HepG2 (cell line): ENCODE data around the gene ZMIZ1. TPM values are rescaled to one million over a fixed set of nuclear protein-coding genes. Genes with fewer than 3 reads are reported as not detected.

Experiments
- CBX1 ChIP-seq: IDR thresholded peaks from one replicate; pipeline ENCODE4 v1.6.1; 2016; ENCODE audit warnings: antibody characterized with exemption, low read depth
- FOXJ3 ChIP-seq: sonication (generic); formaldehyde crosslinking; IDR thresholded peaks from 2 replicates; pipeline ENCODE4 v1.4.0; 2020; ENCODE audit warnings: missing genetic modification reagents, mild to moderate bottlenecking, borderline replicate concordance
- FOXK1 ChIP-seq: sonication (generic); formaldehyde crosslinking; IDR thresholded peaks from 2 replicates; pipeline ENCODE4 v1.4.0; 2020; ENCODE audit warnings: low read depth, missing genetic modification reagents, borderline replicate concordance
- GPN1 ChIP-seq: sonication (generic); formaldehyde crosslinking; IDR thresholded peaks from 2 replicates; pipeline ENCODE4 v1.5.1; 2020; ENCODE audit warnings: missing genetic modification reagents, borderline replicate concordance
- HDAC2 ChIP-seq: sonication (generic); formaldehyde crosslinking; IDR thresholded peaks from 2 replicates; pipeline ENCODE4 v1.4.0; 2020; ENCODE audit warnings: missing genetic modification reagents
- KLF9 ChIP-seq: IDR thresholded peaks from 2 replicates; pipeline ENCODE4 v1.6.1; 2016; ENCODE audit warnings: low read depth
- RAD51 ChIP-seq: fragments of 450-650 bp; IDR thresholded peaks from 2 replicates; pipeline ENCODE4 v1.6.1; 2016; ENCODE audit warnings: borderline replicate concordance
- TEAD3 ChIP-seq: optimal IDR thresholded peaks from 2 replicates; pipeline ENCODE3; 2016; ENCODE audit warnings: borderline replicate concordance
- ZBTB7B ChIP-seq: sonication (generic); formaldehyde crosslinking; IDR thresholded peaks from 2 replicates; pipeline ENCODE4 v1.4.0; 2020; ENCODE audit warnings: missing genetic modification reagents
- ZNF292 ChIP-seq: sonication (generic); formaldehyde crosslinking; IDR thresholded peaks from 2 replicates; pipeline ENCODE4 v1.8.1; 2022; ENCODE audit warnings: mild to moderate bottlenecking, low read depth, missing genetic modification reagents, borderline replicate concordance
- ZNF572 ChIP-seq: sonication (generic); formaldehyde crosslinking; IDR thresholded peaks from 2 replicates; pipeline ENCODE4 v1.5.1; 2020; ENCODE audit warnings: mild to moderate bottlenecking, missing genetic modification reagents
- ZNF724P ChIP-seq: sonication (generic); formaldehyde crosslinking; IDR thresholded peaks from 2 replicates; pipeline ENCODE4 v1.8.0; 2022; ENCODE audit warnings: missing genetic modification reagents, borderline replicate concordance
- ZNF792 ChIP-seq: IDR thresholded peaks from 2 replicates; pipeline ENCODE4 v1.6.1; 2016
- ZNF850 ChIP-seq: sonication (generic); formaldehyde crosslinking; conservative IDR thresholded peaks from 2 replicates; pipeline ENCODE4 v1.9.0; 2021; ENCODE audit warnings: mild to moderate bottlenecking, missing genetic modification reagents
- ZSCAN31 ChIP-seq: sonication (generic); formaldehyde crosslinking; IDR thresholded peaks from 2 replicates; pipeline ENCODE4 v1.5.0; 2020; ENCODE audit warnings: low read depth, mild to moderate bottlenecking, missing genetic modification reagents
- polyA plus RNA-seq, 8 experiments: library from polyadenylated mRNA; depleted of rRNA in 3 of 8; stranded (reverse) in 7 of 8; unstranded in 1 of 8; fragments of >200 nt; fragmentation: Illumina TruSeq in 4 of 8; extraction: Trizol in 4 of 8; gene quantifications; 2 replicates each; pipeline versions ENCODE4 v1.2.1 to v1.2.3, GENCODE V29; 2011 to 2016; ENCODE audit warnings: low read depth in 4 of 8, missing spikeins in 1 of 8, mixed read lengths in 1 of 8; ENCODE audit not compliant: insufficient read depth in 1 of 8
- total RNA-seq, 5 experiments: library from RNA; depleted of rRNA; stranded (reverse); fragments of >200 nt; fragmentation: Illumina TruSeq; extraction: Trizol; gene quantifications; 2 replicates each; pipeline ENCODE4 v1.2.3, GENCODE V29; 2016; ENCODE audit warnings: low read depth in 1 of 5
- TF ChIP-seq, protein P1 (sequence below), 2 experiments: sonication (generic) in 1 of 2; formaldehyde crosslinking in 1 of 2; IDR thresholded peaks; 2 replicates each; pipeline versions ENCODE4 v1.5.1 to v1.6.1; 2011 to 2020; ENCODE audit warnings: borderline replicate concordance in 1 of 2, low read depth in 1 of 2, low read length in 1 of 2, mild to moderate bottlenecking in 1 of 2, missing genetic modification reagents in 1 of 2, moderate library complexity in 1 of 2
- TF ChIP-seq, protein P2 (sequence below): sonication (generic); formaldehyde crosslinking; IDR thresholded peaks from 2 replicates; pipeline ENCODE4 v1.5.1; 2020; ENCODE audit warnings: missing genetic modification reagents, mild to moderate bottlenecking, borderline replicate concordance
- TF ChIP-seq, protein P3 (sequence below): sonication (generic); formaldehyde crosslinking; conservative IDR thresholded peaks from 2 replicates; pipeline ENCODE4 v1.4.0; 2020; ENCODE audit warnings: missing genetic modification reagents
- TF ChIP-seq, protein P4 (sequence below): sonication (generic); formaldehyde crosslinking; IDR thresholded peaks from 2 replicates; pipeline ENCODE4 v1.4.0; 2020; ENCODE audit warnings: missing genetic modification reagents, borderline replicate concordance
- TF ChIP-seq, protein P5 (sequence below): sonication (generic); formaldehyde crosslinking; IDR thresholded peaks from 2 replicates; pipeline ENCODE4 v1.4.0; 2020; ENCODE audit warnings: mild to moderate bottlenecking, missing genetic modification reagents

Gene ZMIZ1
- total and polyA plus RNA-seq, 2 of the 13 experiments (the other 11 are each of a cell fraction or from before 2014, with no cell fraction given) = 5.3 to 10.2 TPM

DNA sequence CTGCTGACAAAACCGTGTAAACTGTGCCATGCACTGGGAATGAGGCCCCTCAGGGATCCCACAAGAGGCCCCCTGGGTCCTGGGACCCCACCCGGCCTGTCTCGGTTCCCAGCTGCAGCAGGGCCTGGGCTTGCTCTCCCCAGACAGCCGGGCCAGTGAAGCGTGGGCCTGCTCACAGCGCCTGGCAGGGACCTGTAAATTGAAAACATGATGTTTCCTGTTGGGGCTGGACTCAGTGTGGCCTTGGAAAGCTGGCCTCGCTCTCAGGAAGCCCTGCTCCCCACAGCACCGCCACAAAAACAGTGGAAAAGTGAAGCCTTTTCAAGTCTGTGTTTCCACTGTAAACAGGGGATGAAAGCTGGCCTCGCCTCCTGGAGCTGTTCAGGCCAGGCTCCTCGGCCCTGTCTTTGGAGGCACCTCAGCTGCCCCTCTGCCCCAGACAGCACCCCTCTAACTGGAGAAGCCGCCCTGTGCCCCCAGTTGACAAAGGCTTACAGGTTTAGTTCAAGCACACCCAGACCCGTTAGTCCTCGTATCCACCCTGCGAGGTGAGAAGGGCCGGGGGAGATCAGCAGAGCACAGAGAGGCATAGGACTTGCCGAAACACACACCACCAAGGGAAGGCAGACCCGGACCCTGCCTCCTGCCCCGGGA is 108.3 kb downstream of the ZMIZ1 start (continued):
- TF ChIP-seq ZNF292 (peak; percentile 73; the same call in 1 of the 2 replicates), FOXJ3 (CRISPR knock-in tag) (peak; percentile 64; the same call in 1 of the 2 replicates), ZNF572 (0 out of 2 replicates have a peak, but pooled peaks have one; percentile 61), ZNF724P (CRISPR knock-in tag) (no peak; the same call in 1 of the 2 replicates), RAD51 (no peak), KLF9 (CRISPR knock-in tag) (no peak), HDAC2 (CRISPR knock-in tag) (peak; percentile 85), GPN1 (CRISPR knock-in tag) (no peak), ZSCAN31 (CRISPR knock-in tag) (peak; percentile 51; the same call in 1 of the 2 replicates), TEAD3 (CRISPR knock-in tag) (peak; percentile 59), CBX1 (no peak), ZBTB7B (CRISPR knock-in tag) (0 out of 2 replicates have a peak, but pooled peaks have one; percentile 25), FOXK1 (CRISPR knock-in tag) (peak; percentile 63; the same call in 1 of the 2 replicates), ZNF792 (CRISPR knock-in tag) (peak; percentile 52; the same call in 1 of the 2 replicates), ZNF850 (no peak)
- TF ChIP-seq, protein P1, sequence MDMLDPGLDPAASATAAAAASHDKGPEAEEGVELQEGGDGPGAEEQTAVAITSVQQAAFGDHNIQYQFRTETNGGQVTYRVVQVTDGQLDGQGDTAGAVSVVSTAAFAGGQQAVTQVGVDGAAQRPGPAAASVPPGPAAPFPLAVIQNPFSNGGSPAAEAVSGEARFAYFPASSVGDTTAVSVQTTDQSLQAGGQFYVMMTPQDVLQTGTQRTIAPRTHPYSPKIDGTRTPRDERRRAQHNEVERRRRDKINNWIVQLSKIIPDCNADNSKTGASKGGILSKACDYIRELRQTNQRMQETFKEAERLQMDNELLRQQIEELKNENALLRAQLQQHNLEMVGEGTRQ (IDR thresholded peaks at IDR 0.05; ENCODE audit: low read depth, low read length) = no peak
- TF ChIP-seq, protein P1 (CRISPR knock-in tag; IDR thresholded peaks at IDR 0.05; ENCODE audit: borderline replicate concordance) = no peak
- TF ChIP-seq, protein P2, sequence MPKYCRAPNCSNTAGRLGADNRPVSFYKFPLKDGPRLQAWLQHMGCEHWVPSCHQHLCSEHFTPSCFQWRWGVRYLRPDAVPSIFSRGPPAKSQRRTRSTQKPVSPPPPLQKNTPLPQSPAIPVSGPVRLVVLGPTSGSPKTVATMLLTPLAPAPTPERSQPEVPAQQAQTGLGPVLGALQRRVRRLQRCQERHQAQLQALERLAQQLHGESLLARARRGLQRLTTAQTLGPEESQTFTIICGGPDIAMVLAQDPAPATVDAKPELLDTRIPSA (CRISPR knock-in tag) = no peak
- TF ChIP-seq, protein P3, sequence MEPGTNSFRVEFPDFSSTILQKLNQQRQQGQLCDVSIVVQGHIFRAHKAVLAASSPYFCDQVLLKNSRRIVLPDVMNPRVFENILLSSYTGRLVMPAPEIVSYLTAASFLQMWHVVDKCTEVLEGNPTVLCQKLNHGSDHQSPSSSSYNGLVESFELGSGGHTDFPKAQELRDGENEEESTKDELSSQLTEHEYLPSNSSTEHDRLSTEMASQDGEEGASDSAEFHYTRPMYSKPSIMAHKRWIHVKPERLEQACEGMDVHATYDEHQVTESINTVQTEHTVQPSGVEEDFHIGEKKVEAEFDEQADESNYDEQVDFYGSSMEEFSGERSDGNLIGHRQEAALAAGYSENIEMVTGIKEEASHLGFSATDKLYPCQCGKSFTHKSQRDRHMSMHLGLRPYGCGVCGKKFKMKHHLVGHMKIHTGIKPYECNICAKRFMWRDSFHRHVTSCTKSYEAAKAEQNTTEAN = peak; percentile 88
- TF ChIP-seq, protein P4, sequence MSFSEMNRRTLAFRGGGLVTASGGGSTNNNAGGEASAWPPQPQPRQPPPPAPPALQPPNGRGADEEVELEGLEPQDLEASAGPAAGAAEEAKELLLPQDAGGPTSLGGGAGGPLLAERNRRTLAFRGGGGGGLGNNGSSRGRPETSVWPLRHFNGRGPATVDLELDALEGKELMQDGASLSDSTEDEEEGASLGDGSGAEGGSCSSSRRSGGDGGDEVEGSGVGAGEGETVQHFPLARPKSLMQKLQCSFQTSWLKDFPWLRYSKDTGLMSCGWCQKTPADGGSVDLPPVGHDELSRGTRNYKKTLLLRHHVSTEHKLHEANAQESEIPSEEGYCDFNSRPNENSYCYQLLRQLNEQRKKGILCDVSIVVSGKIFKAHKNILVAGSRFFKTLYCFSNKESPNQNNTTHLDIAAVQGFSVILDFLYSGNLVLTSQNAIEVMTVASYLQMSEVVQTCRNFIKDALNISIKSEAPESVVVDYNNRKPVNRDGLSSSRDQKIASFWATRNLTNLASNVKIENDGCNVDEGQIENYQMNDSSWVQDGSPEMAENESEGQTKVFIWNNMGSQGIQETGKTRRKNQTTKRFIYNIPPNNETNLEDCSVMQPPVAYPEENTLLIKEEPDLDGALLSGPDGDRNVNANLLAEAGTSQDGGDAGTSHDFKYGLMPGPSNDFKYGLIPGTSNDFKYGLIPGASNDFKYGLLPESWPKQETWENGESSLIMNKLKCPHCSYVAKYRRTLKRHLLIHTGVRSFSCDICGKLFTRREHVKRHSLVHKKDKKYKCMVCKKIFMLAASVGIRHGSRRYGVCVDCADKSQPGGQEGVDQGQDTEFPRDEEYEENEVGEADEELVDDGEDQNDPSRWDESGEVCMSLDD (CRISPR knock-in tag) = peak; percentile 79; the same call in 1 of the 2 replicates
- TF ChIP-seq, protein P5, sequence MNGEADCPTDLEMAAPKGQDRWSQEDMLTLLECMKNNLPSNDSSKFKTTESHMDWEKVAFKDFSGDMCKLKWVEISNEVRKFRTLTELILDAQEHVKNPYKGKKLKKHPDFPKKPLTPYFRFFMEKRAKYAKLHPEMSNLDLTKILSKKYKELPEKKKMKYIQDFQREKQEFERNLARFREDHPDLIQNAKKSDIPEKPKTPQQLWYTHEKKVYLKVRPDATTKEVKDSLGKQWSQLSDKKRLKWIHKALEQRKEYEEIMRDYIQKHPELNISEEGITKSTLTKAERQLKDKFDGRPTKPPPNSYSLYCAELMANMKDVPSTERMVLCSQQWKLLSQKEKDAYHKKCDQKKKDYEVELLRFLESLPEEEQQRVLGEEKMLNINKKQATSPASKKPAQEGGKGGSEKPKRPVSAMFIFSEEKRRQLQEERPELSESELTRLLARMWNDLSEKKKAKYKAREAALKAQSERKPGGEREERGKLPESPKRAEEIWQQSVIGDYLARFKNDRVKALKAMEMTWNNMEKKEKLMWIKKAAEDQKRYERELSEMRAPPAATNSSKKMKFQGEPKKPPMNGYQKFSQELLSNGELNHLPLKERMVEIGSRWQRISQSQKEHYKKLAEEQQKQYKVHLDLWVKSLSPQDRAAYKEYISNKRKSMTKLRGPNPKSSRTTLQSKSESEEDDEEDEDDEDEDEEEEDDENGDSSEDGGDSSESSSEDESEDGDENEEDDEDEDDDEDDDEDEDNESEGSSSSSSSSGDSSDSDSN (CRISPR knock-in tag) = peak; percentile 63
